Breast epithelium (tissue), 3 donors: Measurements from ENCODE around the gene HSPG2.

ENCODE experiments used
- POLR2AphosphoS5 ChIP-seq, 3 donors: sonication (generic); formaldehyde crosslinking; IDR thresholded peaks; one replicate each; pipeline ENCODE4 v1.6.1; 2017; ENCODE audit warnings: antibody characterized with exemption in 3 of 3
- TF ChIP-seq, protein P1 (sequence below), 3 donors: fragments of 450-650 bp; IDR thresholded peaks; one replicate each; pipeline ENCODE4 v1.5.1; 2016 to 2017; ENCODE audit warnings: antibody characterized with exemption in 3 of 3, mild to moderate bottlenecking in 3 of 3, moderate library complexity in 3 of 3

DNA sequence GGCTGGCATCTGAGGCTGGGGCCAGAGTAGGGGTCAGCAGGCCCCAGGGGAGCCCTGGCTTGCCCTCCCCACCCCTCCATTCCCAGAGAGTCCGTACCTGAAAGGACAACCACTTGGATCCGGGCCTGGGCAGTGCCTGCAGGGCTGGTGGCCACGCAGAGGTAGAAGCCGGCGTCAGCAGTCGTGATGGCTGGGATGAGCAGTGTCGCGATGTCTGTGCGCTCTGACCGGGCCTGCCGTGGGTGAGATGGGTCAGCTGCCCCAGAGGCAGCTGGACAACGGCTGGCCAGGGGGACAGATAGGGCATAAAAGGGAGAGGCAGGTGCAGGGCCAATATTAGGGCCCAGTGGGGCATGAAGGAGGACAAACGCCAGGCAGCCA, 82.4 kb downstream of the HSPG2 start:
- TF ChIP-seq, protein P1, sequence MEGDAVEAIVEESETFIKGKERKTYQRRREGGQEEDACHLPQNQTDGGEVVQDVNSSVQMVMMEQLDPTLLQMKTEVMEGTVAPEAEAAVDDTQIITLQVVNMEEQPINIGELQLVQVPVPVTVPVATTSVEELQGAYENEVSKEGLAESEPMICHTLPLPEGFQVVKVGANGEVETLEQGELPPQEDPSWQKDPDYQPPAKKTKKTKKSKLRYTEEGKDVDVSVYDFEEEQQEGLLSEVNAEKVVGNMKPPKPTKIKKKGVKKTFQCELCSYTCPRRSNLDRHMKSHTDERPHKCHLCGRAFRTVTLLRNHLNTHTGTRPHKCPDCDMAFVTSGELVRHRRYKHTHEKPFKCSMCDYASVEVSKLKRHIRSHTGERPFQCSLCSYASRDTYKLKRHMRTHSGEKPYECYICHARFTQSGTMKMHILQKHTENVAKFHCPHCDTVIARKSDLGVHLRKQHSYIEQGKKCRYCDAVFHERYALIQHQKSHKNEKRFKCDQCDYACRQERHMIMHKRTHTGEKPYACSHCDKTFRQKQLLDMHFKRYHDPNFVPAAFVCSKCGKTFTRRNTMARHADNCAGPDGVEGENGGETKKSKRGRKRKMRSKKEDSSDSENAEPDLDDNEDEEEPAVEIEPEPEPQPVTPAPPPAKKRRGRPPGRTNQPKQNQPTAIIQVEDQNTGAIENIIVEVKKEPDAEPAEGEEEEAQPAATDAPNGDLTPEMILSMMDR (IDR thresholded peaks at IDR 0.05): no peak
- TF ChIP-seq POLR2AphosphoS5 (IDR thresholded peaks at IDR 0.05): no peak
